Glutamatergic neuron (in vitro differentiated cells): ENCODE results near the gene NDST1. TPM values are rescaled to one million over a fixed set of nuclear protein-coding genes. Genes with fewer than 3 reads are reported as not detected.

Experiments
- DNase-seq: peaks from one replicate; pipeline ENCODE4 v3.0.0; 2022
- H3K27ac Mint-ChIP-seq: one replicate; pipeline ENCODE4 v1.8.0; 2020; ENCODE audit warnings: mild to moderate bottlenecking, mixed read lengths, inconsistent platforms; ENCODE audit not compliant: unreplicated experiment
- H3K27me3 Mint-ChIP-seq: one replicate; pipeline ENCODE4 v1.8.0; 2020; ENCODE audit warnings: mild to moderate bottlenecking, moderate library complexity, mixed read lengths, inconsistent platforms; ENCODE audit not compliant: unreplicated experiment
- H3K36me3 Mint-ChIP-seq: one replicate; pipeline ENCODE4 v1.8.0; 2020; ENCODE audit warnings: mild to moderate bottlenecking, mixed read lengths, inconsistent platforms; ENCODE audit not compliant: unreplicated experiment
- H3K4me1 Mint-ChIP-seq: one replicate; pipeline ENCODE4 v1.8.0; 2020; ENCODE audit warnings: mild to moderate bottlenecking, low read depth, mixed read lengths, inconsistent platforms; ENCODE audit not compliant: unreplicated experiment
- H3K4me3 Mint-ChIP-seq: one replicate; pipeline ENCODE4 v1.8.0; 2020; ENCODE audit warnings: mild to moderate bottlenecking, mixed read lengths, inconsistent platforms; ENCODE audit not compliant: unreplicated experiment
- H3K9me3 Mint-ChIP-seq: one replicate; pipeline ENCODE4 v1.8.0; 2020; ENCODE audit warnings: mild to moderate bottlenecking, moderate library complexity, mixed read lengths, inconsistent platforms; ENCODE audit not compliant: unreplicated experiment
- total RNA-seq: library from RNA; stranded (reverse); fragmentation: NEBNext Ultra II Directional; extraction: Animal tissue kit (Norgen Biotek cat#: 25700); gene quantifications from one replicate; pipeline ENCODE4 v1.2.1, GENCODE V29; 2021; ENCODE audit not compliant: unreplicated experiment
- TF ChIP-seq, protein P1 (sequence below): fragments of 200-600 bp; sonication (generic); IDR thresholded peaks from one replicate; pipeline ENCODE4 v1.5.0; 2021; ENCODE audit not compliant: partially characterized antibody, unreplicated experiment

The NDST1 gene
- total RNA-seq, 1 donor from 2014 or later = 160 TPM

GRCh38 chr5:150568663-150569062, 60.7 kb downstream of the NDST1 start:
- DNase-seq = no peak
- Mint-ChIP-seq H3K27me3 (no peaks in the 10 kb centered on the region), H3K36me3 (no peaks in the 10 kb centered on the region), H3K4me3 (no peak overlapping the region), H3K4me1 (peaks cover 2% of the 10 kb centered on the region), H3K27ac (no peak overlapping the region), H3K9me3 (no peaks in the 10 kb centered on the region)
- TF ChIP-seq, protein P1, sequence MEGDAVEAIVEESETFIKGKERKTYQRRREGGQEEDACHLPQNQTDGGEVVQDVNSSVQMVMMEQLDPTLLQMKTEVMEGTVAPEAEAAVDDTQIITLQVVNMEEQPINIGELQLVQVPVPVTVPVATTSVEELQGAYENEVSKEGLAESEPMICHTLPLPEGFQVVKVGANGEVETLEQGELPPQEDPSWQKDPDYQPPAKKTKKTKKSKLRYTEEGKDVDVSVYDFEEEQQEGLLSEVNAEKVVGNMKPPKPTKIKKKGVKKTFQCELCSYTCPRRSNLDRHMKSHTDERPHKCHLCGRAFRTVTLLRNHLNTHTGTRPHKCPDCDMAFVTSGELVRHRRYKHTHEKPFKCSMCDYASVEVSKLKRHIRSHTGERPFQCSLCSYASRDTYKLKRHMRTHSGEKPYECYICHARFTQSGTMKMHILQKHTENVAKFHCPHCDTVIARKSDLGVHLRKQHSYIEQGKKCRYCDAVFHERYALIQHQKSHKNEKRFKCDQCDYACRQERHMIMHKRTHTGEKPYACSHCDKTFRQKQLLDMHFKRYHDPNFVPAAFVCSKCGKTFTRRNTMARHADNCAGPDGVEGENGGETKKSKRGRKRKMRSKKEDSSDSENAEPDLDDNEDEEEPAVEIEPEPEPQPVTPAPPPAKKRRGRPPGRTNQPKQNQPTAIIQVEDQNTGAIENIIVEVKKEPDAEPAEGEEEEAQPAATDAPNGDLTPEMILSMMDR = no peak

DNA sequence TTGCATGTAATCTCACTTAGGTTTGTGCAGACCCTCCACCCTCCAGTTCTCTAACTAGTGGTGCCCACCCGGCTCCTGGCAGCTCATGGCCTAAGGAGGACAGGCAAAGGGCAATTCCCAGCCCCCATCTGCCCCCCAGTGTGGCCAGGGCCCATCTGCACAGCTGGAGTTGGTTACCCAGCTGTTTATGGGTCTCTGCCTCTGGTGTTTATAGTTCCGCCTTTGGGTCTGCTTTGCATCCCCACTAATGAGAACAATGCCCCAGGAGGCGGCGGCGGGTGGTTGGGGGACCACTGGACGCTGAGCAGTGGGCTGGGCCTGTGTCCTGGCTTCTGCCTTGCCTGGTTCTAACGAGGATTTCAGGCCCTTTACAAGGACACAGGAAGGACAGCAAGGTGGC, 62.4 kb downstream of the NDST1 start:
- DNase-seq = no peak
- no peaks in the 10 kb centered on the region for H3K27me3 Mint-ChIP-seq
- peaks cover 2% of the 10 kb centered on the region for H3K4me1 Mint-ChIP-seq
- H3K4me3 Mint-ChIP-seq = no peak overlapping the region
- no peaks in the 10 kb centered on the region for H3K36me3 Mint-ChIP-seq
- TF ChIP-seq, protein P1 = no peak
- no peaks in the 10 kb centered on the region for H3K9me3 Mint-ChIP-seq
- no peak overlapping the region for H3K27ac Mint-ChIP-seq

DNA sequence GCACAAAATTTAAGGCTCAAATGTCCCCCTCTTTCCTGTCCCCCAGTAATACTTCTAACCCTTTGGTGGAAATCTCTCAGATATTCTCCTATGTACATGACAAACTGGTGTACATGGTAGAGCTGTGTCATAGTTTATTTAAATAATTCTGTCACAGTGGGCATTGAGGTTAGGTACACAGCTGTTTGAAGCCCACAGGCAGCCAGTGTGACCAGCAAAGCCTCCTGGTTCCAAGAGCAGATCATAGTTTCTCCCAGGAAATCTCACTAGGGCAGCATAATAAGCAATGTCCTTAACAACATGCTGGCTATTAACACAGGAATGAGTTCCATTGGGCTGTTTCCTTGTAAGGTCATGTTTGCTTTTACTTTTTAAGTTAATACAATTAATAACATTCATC, 63.9 kb downstream of the NDST1 start:
- H3K36me3 Mint-ChIP-seq = no peaks in the 10 kb centered on the region
- H3K4me3 Mint-ChIP-seq = no peak overlapping the region
- H3K27me3 Mint-ChIP-seq = no peaks in the 10 kb centered on the region
- H3K9me3 Mint-ChIP-seq = peaks cover 4% of the 10 kb centered on the region
- no peak for DNase-seq
- no peak overlapping the region for H3K27ac Mint-ChIP-seq
- peaks cover 2% of the 10 kb centered on the region for H3K4me1 Mint-ChIP-seq
- TF ChIP-seq, protein P1 = no peak

DNA sequence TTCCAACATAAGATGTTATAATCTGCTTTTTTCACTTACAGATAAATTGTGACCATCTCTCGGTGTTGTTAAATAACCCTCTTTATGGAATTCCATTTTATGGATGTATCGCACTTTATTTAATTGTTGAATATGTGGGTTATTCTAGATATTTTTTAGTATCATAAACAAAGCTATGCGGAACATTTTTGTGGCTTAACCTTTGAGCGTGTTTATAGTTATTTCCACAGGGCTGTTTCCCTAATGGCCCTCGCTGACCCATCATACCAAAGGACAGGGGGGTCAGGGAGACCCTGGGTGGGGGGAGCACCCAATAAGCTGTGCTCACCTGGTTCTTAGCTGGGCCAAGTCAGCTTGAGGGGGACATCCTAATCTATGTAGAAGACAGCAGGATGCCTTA, 65.3 kb downstream of the NDST1 start:
- Mint-ChIP-seq H3K27me3 (peaks cover 2% of the 10 kb centered on the region), H3K4me1 (peaks cover 6% of the 10 kb centered on the region), H3K4me3 (no peak overlapping the region), H3K36me3 (no peaks in the 10 kb centered on the region), H3K27ac (no peak overlapping the region), H3K9me3 (peaks cover 4% of the 10 kb centered on the region)
- DNase-seq = no peak
- TF ChIP-seq, protein P1 = no peak

GRCh38 chr5:150573867-150574817, 66.2 kb downstream of the NDST1 start:
- Mint-ChIP-seq H3K36me3 (no peaks in the 10 kb centered on the region), H3K9me3 (peaks cover 4% of the 10 kb centered on the region), H3K27ac (no peak overlapping the region), H3K4me3 (no peak overlapping the region), H3K4me1 (peaks cover 3% of the 10 kb centered on the region), H3K27me3 (peaks cover 2% of the 10 kb centered on the region)
- TF ChIP-seq, protein P1 = no peak
- no peak for DNase-seq
